Measurements from ENCODE around the gene KIZ.

DNA sequence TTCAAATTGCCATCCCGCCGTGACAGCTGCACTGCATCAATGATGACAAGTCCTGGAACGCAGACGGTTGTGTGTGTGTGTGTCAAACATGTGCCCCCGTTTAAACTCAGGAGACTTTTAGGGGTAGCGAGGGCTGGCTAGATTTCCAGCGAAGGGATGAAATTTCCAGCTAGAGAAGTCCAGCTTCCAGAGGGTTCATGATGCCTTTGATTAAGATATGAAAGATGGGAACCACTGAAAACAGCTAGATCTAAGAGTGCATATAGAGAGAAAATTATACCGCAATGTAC lies 644 bp downstream of the KIZ start:
- TF ChIP-seq, protein P1, sequence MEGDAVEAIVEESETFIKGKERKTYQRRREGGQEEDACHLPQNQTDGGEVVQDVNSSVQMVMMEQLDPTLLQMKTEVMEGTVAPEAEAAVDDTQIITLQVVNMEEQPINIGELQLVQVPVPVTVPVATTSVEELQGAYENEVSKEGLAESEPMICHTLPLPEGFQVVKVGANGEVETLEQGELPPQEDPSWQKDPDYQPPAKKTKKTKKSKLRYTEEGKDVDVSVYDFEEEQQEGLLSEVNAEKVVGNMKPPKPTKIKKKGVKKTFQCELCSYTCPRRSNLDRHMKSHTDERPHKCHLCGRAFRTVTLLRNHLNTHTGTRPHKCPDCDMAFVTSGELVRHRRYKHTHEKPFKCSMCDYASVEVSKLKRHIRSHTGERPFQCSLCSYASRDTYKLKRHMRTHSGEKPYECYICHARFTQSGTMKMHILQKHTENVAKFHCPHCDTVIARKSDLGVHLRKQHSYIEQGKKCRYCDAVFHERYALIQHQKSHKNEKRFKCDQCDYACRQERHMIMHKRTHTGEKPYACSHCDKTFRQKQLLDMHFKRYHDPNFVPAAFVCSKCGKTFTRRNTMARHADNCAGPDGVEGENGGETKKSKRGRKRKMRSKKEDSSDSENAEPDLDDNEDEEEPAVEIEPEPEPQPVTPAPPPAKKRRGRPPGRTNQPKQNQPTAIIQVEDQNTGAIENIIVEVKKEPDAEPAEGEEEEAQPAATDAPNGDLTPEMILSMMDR (IDR thresholded peaks at IDR 0.05; ENCODE audit: poor library complexity): no peak
- TF ChIP-seq EZH2phosphoT487 (IDR thresholded peaks at IDR 0.05; ENCODE audit: low read depth, severe bottlenecking, unreplicated experiment): no peak
